MM.1S (cell line): ENCODE measurements around the gene LHX4.

ENCODE experiments used
- CTCF ChIP-seq: fragments of 300-600 bp; sonication (generic); IDR thresholded peaks from 2 replicates; pipeline ENCODE4 v1.5.1; 2016; ENCODE audit warnings: antibody characterized with exemption, low read length, mixed read lengths
- EZH2 ChIP-seq: fragments of 300-600 bp; sonication (generic); optimal IDR thresholded peaks from 2 replicates; pipeline ENCODE3; 2017; ENCODE audit warnings: low read depth, mild to moderate bottlenecking, antibody characterized with exemption, low read length, mixed read lengths

GRCh38 chr1:180225403-180225802, 4.7 kb upstream of the LHX4 start:
- TF ChIP-seq CTCF (no peak), EZH2 (no peak)
